Measurements from ENCODE around the gene CYP27A1. TPM values are rescaled to one million over a fixed set of nuclear protein-coding genes. Genes with fewer than 3 reads are reported as not detected.

Gene CYP27A1
- total RNA-seq, 1 experiment from 2014 or later: 0.94 TPM

- Histone ChIP-seq H4K20me1 (ENCODE audit: insufficient read depth) (no peaks in the 10 kb centered on the region), H3K4me1 (replicated peaks; ENCODE audit: insufficient read depth) (peaks cover 44% of the 10 kb centered on the region), H3K27ac (no peak overlapping the region), H3K9me2 (ENCODE audit: insufficient read depth) (no peaks in the 10 kb centered on the region), H2AFZ (no peak overlapping the region), H3K4me2 (no peak overlapping the region), H3K4me3 (no peak overlapping the region), H3K79me2 (ENCODE audit: low read depth) (0 out of 2 replicates have a peak, but pooled peaks cover 3% of the 10 kb centered on the region), H3K36me3 (ENCODE audit: low read depth) (no peaks in the 10 kb centered on the region), H3K9me3 (ENCODE audit: insufficient read depth, low read depth) (no peaks in the 10 kb centered on the region), H3K27me3 (ENCODE audit: insufficient read depth, low read depth) (peaks cover 13% of the 10 kb centered on the region; the same call in 1 of the 2 replicates), H3F3A (ENCODE audit: insufficient read depth, low read depth) (peaks cover 36% of the 10 kb centered on the region)
- intact Hi-C loops (cut with micrococcal nuclease; ENCODE audit: unreplicated experiment): no loop called here
- POLR2A ChIA-PET (ENCODE audit: unreplicated experiment): no interaction called here
- CTCF ChIA-PET: no interaction called here
- no TSS peak for BruUV-seq (replicated peaks)
- DNase-seq: no peak
- no peak for TF ChIP-seq CTCF (conservative IDR thresholded peaks at IDR 0.05)
- TF ChIP-seq EZH2 (IDR thresholded peaks at IDR 0.05; ENCODE audit: low read depth): no peak
Observed at GRCh38 chr2:218855305-218856166, 73.6 kb downstream of the CYP27A1 start.

- Histone ChIP-seq H3K9me2 (ENCODE audit: insufficient read depth) (no peaks in the 10 kb centered on the region), H3K79me2 (ENCODE audit: low read depth) (0 out of 2 replicates have a peak, but pooled peaks cover 3% of the 10 kb centered on the region), H3F3A (ENCODE audit: insufficient read depth, low read depth) (peaks cover 29% of the 10 kb centered on the region; the same call in 1 of the 2 replicates), H3K36me3 (ENCODE audit: low read depth) (no peaks in the 10 kb centered on the region), H3K4me3 (no peak overlapping the region), H3K4me1 (replicated peaks; ENCODE audit: insufficient read depth) (peaks cover 36% of the 10 kb centered on the region), H3K4me2 (no peak overlapping the region), H3K27me3 (ENCODE audit: insufficient read depth, low read depth) (peaks cover 13% of the 10 kb centered on the region; the same call in 1 of the 2 replicates), H3K27ac (no peak overlapping the region), H3K9me3 (ENCODE audit: insufficient read depth, low read depth) (no peaks in the 10 kb centered on the region), H4K20me1 (ENCODE audit: insufficient read depth) (no peaks in the 10 kb centered on the region), H2AFZ (no peak overlapping the region)
- CTCF ChIA-PET: no interaction called here
- TF ChIP-seq EZH2 (IDR thresholded peaks at IDR 0.05; ENCODE audit: low read depth): no peak
- no peak for TF ChIP-seq CTCF (conservative IDR thresholded peaks at IDR 0.05)
- no TSS peak for BruUV-seq (replicated peaks)
- POLR2A ChIA-PET (ENCODE audit: unreplicated experiment): no interaction called here
- DNase-seq: no peak
- intact Hi-C loops (cut with micrococcal nuclease; ENCODE audit: unreplicated experiment): no loop called here
Observed at GRCh38 chr2:218856167-218856895, 74.4 kb downstream of the CYP27A1 start.

- no TSS peak for BruUV-seq (replicated peaks)
- Histone ChIP-seq H3K9me2 (ENCODE audit: insufficient read depth) (no peaks in the 10 kb centered on the region), H2AFZ (no peak overlapping the region), H3K27ac (no peak overlapping the region), H3K9me3 (ENCODE audit: insufficient read depth, low read depth) (no peaks in the 10 kb centered on the region), H3K4me1 (replicated peaks; ENCODE audit: insufficient read depth) (peaks cover 36% of the 10 kb centered on the region), H4K20me1 (ENCODE audit: insufficient read depth) (no peaks in the 10 kb centered on the region), H3K4me2 (no peak overlapping the region), H3K79me2 (ENCODE audit: low read depth) (0 out of 2 replicates have a peak, but pooled peaks cover 3% of the 10 kb centered on the region), H3K27me3 (ENCODE audit: insufficient read depth, low read depth) (peaks cover 13% of the 10 kb centered on the region; the same call in 1 of the 2 replicates), H3F3A (ENCODE audit: insufficient read depth, low read depth) (peaks cover 29% of the 10 kb centered on the region; the same call in 1 of the 2 replicates), H3K36me3 (ENCODE audit: low read depth) (no peaks in the 10 kb centered on the region), H3K4me3 (no peak overlapping the region)
- ChIA-PET POLR2A (ENCODE audit: unreplicated experiment) (no interaction called here), CTCF (no interaction called here)
- intact Hi-C loops (cut with micrococcal nuclease; ENCODE audit: unreplicated experiment): no loop called here
- DNase-seq: no peak
- TF ChIP-seq CTCF (conservative IDR thresholded peaks at IDR 0.05) (no peak), EZH2 (IDR thresholded peaks at IDR 0.05; ENCODE audit: low read depth) (no peak)
Observed at GRCh38 chr2:218856896-218857243, 74.9 kb downstream of the CYP27A1 start.

Measured in PC-9 (cell line).